Stimulated activated CD8-positive, alpha-beta memory T cell treated with anti-CD3 and anti-CD28 coated beads, Interleukin-7, amount 100 ng/mL, for 1 hour (primary cell): Measurements from ENCODE around the gene SHISA7.

Experiments
- DNase-seq, 2 donors: peaks; one replicate each; pipeline ENCODE4 v3.0.0-alpha.2; 2020; ENCODE audit warnings: low read depth in 2 of 2

Gene SHISA7

GRCh38 chr19:55443045-55443823 is at the start of gene SHISA7:
Gene SHISA7, minus strand, starts transcription at chr19:55443300. Its CDS starts 437 bp downstream, at chr19:55442863.
- no peak for DNase-seq

- no peak for DNase-seq
These were observed 49.4 kb upstream of the SHISA7 start for GRCh38 chr19:55492362-55492944.

- DNase-seq: no peak
These were observed 48.7 kb upstream of the SHISA7 start for GRCh38 chr19:55491546-55492360.

GRCh38 chr19:55490478-55491432 is 47.7 kb upstream of the SHISA7 start:
- no peak for DNase-seq

GRCh38 chr19:55489711-55490477 is 46.8 kb upstream of the SHISA7 start:
- DNase-seq: no peak

- no peak for DNase-seq
These were observed 46.0 kb upstream of the SHISA7 start for GRCh38 chr19:55488986-55489710.

GRCh38 chr19:55487924-55488687 is 45.0 kb upstream of the SHISA7 start, which contains the start of gene SSC5D:
Gene SSC5D, plus strand, starts transcription at chr19:55488436. Its CDS starts 154 bp downstream, at chr19:55488590.
- DNase-seq: no peak

- DNase-seq: no peak
These were observed 44.1 kb upstream of the SHISA7 start for GRCh38 chr19:55486971-55487923.

- no peak for DNase-seq
These were observed 43.2 kb upstream of the SHISA7 start for GRCh38 chr19:55486043-55486970.

GRCh38 chr19:55485439-55486011 is 42.4 kb upstream of the SHISA7 start:
- no peak for DNase-seq

GRCh38 chr19:55484593-55485438 is 41.7 kb upstream of the SHISA7 start, which contains the start of gene NAT14:
Gene NAT14, plus strand, starts transcription at chr19:55485188. Its CDS starts 521 bp downstream, at chr19:55485709.
- DNase-seq: peak; percentile 19 to 40

- no peak for DNase-seq
These were observed 40.8 kb upstream of the SHISA7 start for GRCh38 chr19:55483706-55484592.

GRCh38 chr19:55482967-55483705 is 40.0 kb upstream of the SHISA7 start:
- DNase-seq: no peak
